GM12878 (cell line): Measurements from ENCODE around the gene ANKRD16. TPM values are rescaled to one million over a fixed set of nuclear protein-coding genes. Genes with fewer than 3 reads are reported as not detected.

Experiments
- BCL3 ChIP-seq: IDR thresholded peaks from 2 replicates; pipeline ENCODE4 v1.6.1; 2011; ENCODE audit warnings: borderline replicate concordance, low read depth, mild to moderate bottlenecking, moderate library complexity, low read length; ENCODE audit not compliant: insufficient read depth, poor library complexity, severe bottlenecking
- BHLHE40 ChIP-seq, 2 experiments: fragments of 450-650 bp in 1 of 2; IDR thresholded peaks; 2 replicates each; pipeline ENCODE4 v1.6.1; 2011 to 2017; ENCODE audit warnings: low read depth in 2 of 2, borderline replicate concordance in 1 of 2, improper control_type of control experiment in 1 of 2, low read length in 1 of 2, mild to moderate bottlenecking in 1 of 2
- CBFB ChIP-seq: IDR thresholded peaks from 2 replicates; pipeline ENCODE4 v1.6.1; 2016; ENCODE audit warnings: antibody characterized with exemption, low read depth
- CBX3 ChIP-seq: fragments of 200-600 bp; sonication (generic); IDR thresholded peaks from 2 replicates; pipeline ENCODE4 v1.6.1; 2016; ENCODE audit warnings: low read depth, borderline replicate concordance
- CHD1 ChIP-seq: IDR thresholded peaks from 2 replicates; pipeline ENCODE4 v1.6.1; 2012; ENCODE audit warnings: low read depth, low read length, improper control_type of control experiment
- ETV6 ChIP-seq, 2 experiments: fragments of 450-650 bp in 1 of 2; IDR thresholded peaks in 1 of 2; conservative IDR thresholded peaks in 1 of 2; 2 replicates each; pipeline ENCODE4 v1.6.1; 2014; ENCODE audit warnings: antibody characterized with exemption in 1 of 2, borderline replicate concordance in 1 of 2, low read depth in 1 of 2, mild to moderate bottlenecking in 1 of 2, moderate library complexity in 1 of 2
- HDGF ChIP-seq: fragments of 450-650 bp; IDR thresholded peaks from 2 replicates; pipeline ENCODE4 v1.6.1; 2016; ENCODE audit warnings: antibody characterized with exemption
- JUND ChIP-seq: IDR thresholded peaks from 2 replicates; pipeline ENCODE4 v1.6.1; 2012; ENCODE audit warnings: low read depth, mild to moderate bottlenecking, low read length, improper control_type of control experiment, moderate library complexity
- MXI1 ChIP-seq: fragments of 150-350 bp; IDR thresholded peaks from 2 replicates; pipeline ENCODE4 v1.6.1; 2011; ENCODE audit warnings: low read depth, mild to moderate bottlenecking, inconsistent platforms, low read length, improper control_type of control experiment
- MYB ChIP-seq: fragments of 150-350 bp; IDR thresholded peaks from 2 replicates; pipeline ENCODE4 v1.6.1; 2014; ENCODE audit warnings: mild to moderate bottlenecking, low read depth, low read length, borderline replicate concordance
- NBN ChIP-seq: fragments of 450-650 bp; IDR thresholded peaks from 2 replicates; pipeline ENCODE4 v1.6.1; 2016
- PAX5 ChIP-seq: IDR thresholded peaks from 2 replicates; pipeline ENCODE4 v1.6.1; 2011; ENCODE audit warnings: low read depth, low read length, borderline replicate concordance
- PAX8 ChIP-seq: fragments of 450-650 bp; IDR thresholded peaks from 2 replicates; pipeline ENCODE4 v1.6.1; 2017; ENCODE audit warnings: mild to moderate bottlenecking, moderate library complexity
- POLR2AphosphoS2 ChIP-seq: IDR thresholded peaks from 2 replicates; pipeline ENCODE4 v1.6.1; 2011; ENCODE audit warnings: low read depth, mild to moderate bottlenecking, low read length, improper control_type of control experiment, moderate library complexity
- PRDM15 ChIP-seq: fragments of 450-650 bp; formaldehyde crosslinking; IDR thresholded peaks from 2 replicates; pipeline ENCODE4 v1.4.0; 2020; ENCODE audit warnings: mild to moderate bottlenecking, moderate library complexity
- SIX5 ChIP-seq: IDR thresholded peaks from 2 replicates; pipeline ENCODE4 v1.6.1; 2011; ENCODE audit warnings: mild to moderate bottlenecking, low read depth, low read length, moderate library complexity; ENCODE audit not compliant: severe bottlenecking
- SRF ChIP-seq, 2 experiments: IDR thresholded peaks; 2 replicates each; pipeline ENCODE4 v1.6.1; 2011; ENCODE audit warnings: low read depth in 2 of 2, low read length in 2 of 2, mild to moderate bottlenecking in 1 of 2, moderate library complexity in 1 of 2
- STAT1 ChIP-seq: fragments of 450-650 bp; conservative IDR thresholded peaks from 2 replicates; pipeline ENCODE4 v1.6.1; 2014; ENCODE audit warnings: antibody characterized with exemption, mild to moderate bottlenecking
- TARDBP ChIP-seq: IDR thresholded peaks from 2 replicates; pipeline ENCODE4 v1.6.1; 2016; ENCODE audit warnings: borderline replicate concordance
- ZBED1 ChIP-seq: IDR thresholded peaks from 2 replicates; pipeline ENCODE4 v1.6.1; 2016; ENCODE audit warnings: borderline replicate concordance
- ZNF384 ChIP-seq: IDR thresholded peaks from 2 replicates; pipeline ENCODE4 v1.6.1; 2012; ENCODE audit warnings: low read depth, mild to moderate bottlenecking, low read length, improper control_type of control experiment, borderline replicate concordance
- polyA plus RNA-seq, 11 experiments: library from polyadenylated mRNA; depleted of rRNA in 4 of 11; unstranded in 6 of 11; stranded (reverse) in 5 of 11; fragments of >200 nt; fragmentation: Nextera tagmentation in 4 of 11; fragmentation: Illumina TruSeq in 1 of 11; extraction: Ambion mirVana in 4 of 11; extraction: Trizol in 1 of 11; gene quantifications; 1 replicate in 1 of 11; 2 replicates in 10 of 11; pipeline versions ENCODE4 v1.2.1 to v1.2.3, GENCODE V29; 2011 to 2016; ENCODE audit warnings: inconsistent platforms in 2 of 11, missing spikeins in 2 of 11, low read depth in 1 of 11
- total RNA-seq, 4 experiments: library from RNA; depleted of rRNA in 3 of 4; stranded (reverse); fragments of >200 nt in 3 of 4; fragmentation: Illumina TruSeq in 1 of 4; extraction: Trizol in 1 of 4; gene quantifications; 2 replicates each; pipeline versions ENCODE4 v1.2.1 to v1.2.3, GENCODE V29; 2013 to 2021
- TF ChIP-seq, protein P1 (sequence below): IDR thresholded peaks from 2 replicates; pipeline ENCODE4 v1.6.1; 2011; ENCODE audit warnings: low read depth, mild to moderate bottlenecking, low read length, moderate library complexity, borderline replicate concordance; ENCODE audit errors: extremely low read depth
- TF ChIP-seq, protein P2 (sequence below): fragments of 450-650 bp; formaldehyde crosslinking; IDR thresholded peaks from 2 replicates; pipeline ENCODE4 v1.5.0; 2022; ENCODE audit warnings: mild to moderate bottlenecking, missing genetic modification characterization

Gene ANKRD16
- total and polyA plus RNA-seq, 10 of the 15 experiments (the other 5 are each of a cell fraction or from before 2014, with no cell fraction given) = 0.57 to 13.6 (median 4.4) TPM

DNA sequence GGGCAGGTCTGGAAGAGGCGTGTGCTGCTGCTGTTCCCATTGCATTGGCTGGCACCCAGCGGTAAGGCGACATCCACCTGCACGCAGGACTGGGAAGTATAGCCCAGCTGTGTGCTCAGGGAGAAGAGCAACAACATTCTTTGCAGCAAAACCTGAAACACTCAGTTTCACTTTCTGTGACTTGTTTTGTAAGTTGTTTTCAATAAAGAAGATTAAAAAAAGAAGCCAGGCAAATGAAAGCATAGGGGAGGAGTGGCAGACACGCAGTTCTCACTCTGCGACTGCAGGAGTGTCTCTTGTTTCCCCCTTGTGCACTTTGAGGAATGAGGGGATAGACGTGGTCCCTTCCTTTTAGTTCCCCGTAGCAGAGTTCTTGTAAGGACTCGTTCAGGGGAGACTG, 6.1 kb upstream of the ANKRD16 start (continued):
- TF ChIP-seq PRDM15 (no peak), MYB (no peak), CBX3 (no peak), PAX5 (no peak), TARDBP (no peak), MXI1 (no peak), NBN (no peak), CHD1 (no peak), STAT1 (no peak), PAX8 (no peak), ZBED1 (no peak), ZNF384 (peak; percentile 80), BCL3 (no peak), POLR2AphosphoS2 (no peak), HDGF (no peak), ETV6 (conservative IDR thresholded peaks at IDR 0.05 in 1 of 2, IDR thresholded peaks at IDR 0.05 in 1 of 2; ENCODE audit: borderline replicate concordance in 1 of 2, low read depth in 1 of 2) (no peak), SRF (IDR thresholded peaks at IDR 0.05; ENCODE audit: low read depth in 2 of 2, low read length in 2 of 2) (no peak), JUND (no peak), CBFB (no peak), BHLHE40 (IDR thresholded peaks at IDR 0.05; ENCODE audit: borderline replicate concordance in 1 of 2, low read depth in 2 of 2, low read length in 1 of 2) (no peak), SIX5 (no peak)
- TF ChIP-seq, protein P1, sequence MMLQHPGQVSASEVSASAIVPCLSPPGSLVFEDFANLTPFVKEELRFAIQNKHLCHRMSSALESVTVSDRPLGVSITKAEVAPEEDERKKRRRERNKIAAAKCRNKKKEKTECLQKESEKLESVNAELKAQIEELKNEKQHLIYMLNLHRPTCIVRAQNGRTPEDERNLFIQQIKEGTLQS = no peak
- TF ChIP-seq, protein P2, sequence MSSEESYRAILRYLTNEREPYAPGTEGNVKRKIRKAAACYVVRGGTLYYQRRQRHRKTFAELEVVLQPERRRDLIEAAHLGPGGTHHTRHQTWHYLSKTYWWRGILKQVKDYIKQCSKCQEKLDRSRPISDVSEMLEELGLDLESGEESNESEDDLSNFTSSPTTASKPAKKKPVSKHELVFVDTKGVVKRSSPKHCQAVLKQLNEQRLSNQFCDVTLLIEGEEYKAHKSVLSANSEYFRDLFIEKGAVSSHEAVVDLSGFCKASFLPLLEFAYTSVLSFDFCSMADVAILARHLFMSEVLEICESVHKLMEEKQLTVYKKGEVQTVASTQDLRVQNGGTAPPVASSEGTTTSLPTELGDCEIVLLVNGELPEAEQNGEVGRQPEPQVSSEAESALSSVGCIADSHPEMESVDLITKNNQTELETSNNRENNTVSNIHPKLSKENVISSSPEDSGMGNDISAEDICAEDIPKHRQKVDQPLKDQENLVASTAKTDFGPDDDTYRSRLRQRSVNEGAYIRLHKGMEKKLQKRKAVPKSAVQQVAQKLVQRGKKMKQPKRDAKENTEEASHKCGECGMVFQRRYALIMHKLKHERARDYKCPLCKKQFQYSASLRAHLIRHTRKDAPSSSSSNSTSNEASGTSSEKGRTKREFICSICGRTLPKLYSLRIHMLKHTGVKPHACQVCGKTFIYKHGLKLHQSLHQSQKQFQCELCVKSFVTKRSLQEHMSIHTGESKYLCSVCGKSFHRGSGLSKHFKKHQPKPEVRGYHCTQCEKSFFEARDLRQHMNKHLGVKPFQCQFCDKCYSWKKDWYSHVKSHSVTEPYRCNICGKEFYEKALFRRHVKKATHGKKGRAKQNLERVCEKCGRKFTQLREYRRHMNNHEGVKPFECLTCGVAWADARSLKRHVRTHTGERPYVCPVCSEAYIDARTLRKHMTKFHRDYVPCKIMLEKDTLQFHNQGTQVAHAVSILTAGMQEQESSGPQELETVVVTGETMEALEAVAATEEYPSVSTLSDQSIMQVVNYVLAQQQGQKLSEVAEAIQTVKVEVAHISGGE (CRISPR knock-in tag) = no peak
